Adrenal gland (tissue), 5 donors: ENCODE data around the gene SPAG8.

Experiments
- CTCF ChIP-seq, 6 experiments: fragments of 450-650 bp in 4 of 6; fragments of 200-600 bp in 2 of 6; sonication (generic) in 1 of 6; IDR thresholded peaks; 1 replicate in 5 of 6; 2 replicates in 1 of 6; pipeline versions ENCODE4 v1.5.1 to v1.8.0; 2016 to 2021; ENCODE audit warnings: antibody characterized with exemption in 6 of 6, mild to moderate bottlenecking in 2 of 6, moderate library complexity in 1 of 6
- POLR2A ChIP-seq, 2 donors: fragments of 450-650 bp; IDR thresholded peaks; one replicate each; pipeline ENCODE4 v1.6.1; 2017; ENCODE audit warnings: antibody characterized with exemption in 2 of 2, mild to moderate bottlenecking in 2 of 2, moderate library complexity in 1 of 2
- donor health status: DM: no; HTN: no; CAD: no.

GRCh38 chr9:35831040-35831439 lies 19.0 kb upstream of the SPAG8 start:
- TF ChIP-seq CTCF (IDR thresholded peaks at IDR 0.05) (no peak), POLR2A (IDR thresholded peaks at IDR 0.05) (no peak)
